ENCODE measurements around the gene MLLT6. TPM values are rescaled to one million over a fixed set of nuclear protein-coding genes. Genes with fewer than 3 reads are reported as not detected.

Gene MLLT6
- polyA plus RNA-seq, 4 donors, result 19.5 to 99.5 (median 39.1) TPM

GRCh38 chr17:38709104-38709820 lies 4.2 kb downstream of the MLLT6 start:
- DNase-seq (no peak), FAIRE-seq (no peak)
- no peak overlapping the region for H3K27ac ChIP-seq (ENCODE audit: low read depth in 1 of 3, low read length in 2 of 3)
- no peaks in the 10 kb centered on the region for H3K9me3 ChIP-seq (ENCODE audit: control insufficient read depth in 2 of 2, insufficient read depth in 1 of 2, low read depth in 1 of 2, low read length in 1 of 2)
- H3K27me3 ChIP-seq (ENCODE audit: control insufficient read depth in 3 of 3, insufficient read depth in 3 of 3, low read length in 3 of 3), result no peaks in the 10 kb centered on the region
- H3K4me3 ChIP-seq (ENCODE audit: low read depth in 1 of 3, low read length in 3 of 3), result no peak overlapping the region
- peaks cover 0 to 71% (median 10%) of the 10 kb centered on the region in 3 donors for H3K36me3 ChIP-seq (ENCODE audit: control insufficient read depth in 3 of 3, insufficient read depth in 2 of 3, low read depth in 1 of 3, low read length in 3 of 3)
- H3K4me1 ChIP-seq (ENCODE audit: control insufficient read depth in 3 of 3, insufficient read depth in 2 of 3, low read depth in 1 of 3, low read length in 2 of 3), result peaks cover 0 to 2% (median 0%) of the 10 kb centered on the region in 3 donors
- 87 to 90% (median 89%) methylated on average over 13 to 18 of the region's 18 CpGs for WGBS, 3 donors

DNA sequence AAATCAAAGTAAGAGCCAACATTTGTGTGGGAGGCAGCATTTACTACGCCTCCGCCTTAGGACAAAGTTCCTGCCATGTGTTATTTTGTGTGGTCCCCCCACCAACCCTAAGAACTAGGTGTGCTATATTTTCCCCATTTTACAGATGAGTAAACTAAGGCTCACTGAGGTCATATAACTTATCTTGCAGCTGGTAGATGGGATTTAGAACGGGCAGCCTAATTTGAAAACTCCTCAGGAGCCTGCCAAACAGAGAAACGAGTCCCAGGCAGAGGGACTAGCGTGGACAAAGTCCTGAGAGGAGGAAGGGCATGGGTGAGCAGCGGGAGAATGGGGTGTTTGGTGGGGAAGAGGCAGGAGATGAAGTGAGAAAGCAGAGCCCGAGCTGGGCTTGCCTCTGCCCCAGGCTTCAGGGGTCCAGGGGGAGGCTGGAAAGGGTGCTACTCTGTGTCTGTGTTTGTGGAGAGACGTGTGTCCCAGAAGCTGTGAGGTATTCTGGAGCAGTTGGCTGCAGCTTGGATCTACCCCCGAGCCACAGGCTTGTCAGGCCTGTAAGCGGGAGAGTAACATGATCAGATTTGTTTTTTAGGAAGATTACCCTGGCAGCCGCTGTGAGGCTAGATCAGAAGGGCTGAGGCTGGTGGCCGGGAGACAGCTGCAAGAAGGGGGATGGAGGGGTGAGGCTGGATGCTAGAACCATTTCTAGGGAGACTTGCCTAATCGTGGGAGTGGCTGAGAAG lies 5.0 kb downstream of the MLLT6 start:
- H3K27me3 ChIP-seq (ENCODE audit: control insufficient read depth in 3 of 3, insufficient read depth in 3 of 3, low read length in 3 of 3), result no peaks in the 10 kb centered on the region
- H3K4me3 ChIP-seq (ENCODE audit: low read depth in 1 of 3, low read length in 3 of 3), result no peak overlapping the region
- H3K36me3 ChIP-seq (ENCODE audit: control insufficient read depth in 3 of 3, insufficient read depth in 2 of 3, low read depth in 1 of 3, low read length in 3 of 3), result peaks cover 0 to 78% (median 13%) of the 10 kb centered on the region in 3 donors
- no peaks in the 10 kb centered on the region for H3K4me1 ChIP-seq (ENCODE audit: control insufficient read depth in 3 of 3, insufficient read depth in 2 of 3, low read depth in 1 of 3, low read length in 2 of 3)
- no peaks in the 10 kb centered on the region for H3K9me3 ChIP-seq (ENCODE audit: control insufficient read depth in 2 of 2, insufficient read depth in 1 of 2, low read depth in 1 of 2, low read length in 1 of 2)
- DNase-seq, result no peak
- WGBS, 3 donors, result 76 to 78% (median 77%) methylated on average over 13 of the region's 13 CpGs
- no peak for FAIRE-seq
- H3K27ac ChIP-seq (ENCODE audit: low read depth in 1 of 3, low read length in 2 of 3), result no peak overlapping the region

GRCh38 chr17:38710604-38710962 lies 5.5 kb downstream of the MLLT6 start:
- H3K4me1 ChIP-seq (ENCODE audit: control insufficient read depth in 3 of 3, insufficient read depth in 2 of 3, low read depth in 1 of 3, low read length in 2 of 3), result no peaks in the 10 kb centered on the region
- WGBS, 3 donors, result 90 to 96% (median 94%) methylated on average over 3 of the region's 3 CpGs
- no peak overlapping the region for H3K27ac ChIP-seq (ENCODE audit: low read depth in 1 of 3, low read length in 2 of 3)
- H3K27me3 ChIP-seq (ENCODE audit: control insufficient read depth in 3 of 3, insufficient read depth in 3 of 3, low read length in 3 of 3), result no peaks in the 10 kb centered on the region
- no peaks in the 10 kb centered on the region for H3K9me3 ChIP-seq (ENCODE audit: control insufficient read depth in 2 of 2, insufficient read depth in 1 of 2, low read depth in 1 of 2, low read length in 1 of 2)
- no peak for FAIRE-seq
- H3K4me3 ChIP-seq (ENCODE audit: low read depth in 1 of 3, low read length in 3 of 3), result no peak overlapping the region
- peaks cover 0 to 84% (median 13%) of the 10 kb centered on the region in 3 donors for H3K36me3 ChIP-seq (ENCODE audit: control insufficient read depth in 3 of 3, insufficient read depth in 2 of 3, low read depth in 1 of 3, low read length in 3 of 3)
- DNase-seq, result no peak

- no peak overlapping the region for H3K4me3 ChIP-seq (ENCODE audit: low read depth in 1 of 3, low read length in 3 of 3)
- peaks cover 0 to 88% (median 13%) of the 10 kb centered on the region in 3 donors for H3K36me3 ChIP-seq (ENCODE audit: control insufficient read depth in 3 of 3, insufficient read depth in 2 of 3, low read depth in 1 of 3, low read length in 3 of 3)
- H3K27ac ChIP-seq (ENCODE audit: low read depth in 1 of 3, low read length in 2 of 3), result no peak overlapping the region
- no peaks in the 10 kb centered on the region for H3K4me1 ChIP-seq (ENCODE audit: control insufficient read depth in 3 of 3, insufficient read depth in 2 of 3, low read depth in 1 of 3, low read length in 2 of 3)
- no peaks in the 10 kb centered on the region for H3K9me3 ChIP-seq (ENCODE audit: control insufficient read depth in 2 of 2, insufficient read depth in 1 of 2, low read depth in 1 of 2, low read length in 1 of 2)
- 75 to 85% (median 83%) methylated on average over 5 of the region's 5 CpGs for WGBS, 3 donors
- no peaks in the 10 kb centered on the region for H3K27me3 ChIP-seq (ENCODE audit: control insufficient read depth in 3 of 3, insufficient read depth in 3 of 3, low read length in 3 of 3)
- no peak for DNase-seq
- no peak for FAIRE-seq
Observed at GRCh38 chr17:38710985-38711384, 5.9 kb downstream of the MLLT6 start.

GRCh38 chr17:38711792-38712571 lies 6.9 kb downstream of the MLLT6 start:
- no peak overlapping the region for H3K27ac ChIP-seq (ENCODE audit: low read depth in 1 of 3, low read length in 2 of 3)
- no peaks in the 10 kb centered on the region for H3K9me3 ChIP-seq (ENCODE audit: control insufficient read depth in 2 of 2, insufficient read depth in 1 of 2, low read depth in 1 of 2, low read length in 1 of 2)
- no peak for FAIRE-seq
- no peaks in the 10 kb centered on the region for H3K4me1 ChIP-seq (ENCODE audit: control insufficient read depth in 3 of 3, insufficient read depth in 2 of 3, low read depth in 1 of 3, low read length in 2 of 3)
- no peaks in the 10 kb centered on the region for H3K27me3 ChIP-seq (ENCODE audit: control insufficient read depth in 3 of 3, insufficient read depth in 3 of 3, low read length in 3 of 3)
- DNase-seq, result no peak
- 78 to 84% (median 81%) methylated on average over 26 of the region's 26 CpGs for WGBS, 3 donors
- peaks cover 0 to 98% (median 16%) of the 10 kb centered on the region in 3 donors for H3K36me3 ChIP-seq (ENCODE audit: control insufficient read depth in 3 of 3, insufficient read depth in 2 of 3, low read depth in 1 of 3, low read length in 3 of 3)
- H3K4me3 ChIP-seq (ENCODE audit: low read depth in 1 of 3, low read length in 3 of 3), result no peak overlapping the region

- no peaks in the 10 kb centered on the region for H3K27me3 ChIP-seq (ENCODE audit: control insufficient read depth in 3 of 3, insufficient read depth in 3 of 3, low read length in 3 of 3)
- DNase-seq (no peak), FAIRE-seq (no peak)
- no peak overlapping the region for H3K4me3 ChIP-seq (ENCODE audit: low read depth in 1 of 3, low read length in 3 of 3)
- peaks cover 0 to 99% (median 18%) of the 10 kb centered on the region in 3 donors for H3K36me3 ChIP-seq (ENCODE audit: control insufficient read depth in 3 of 3, insufficient read depth in 2 of 3, low read depth in 1 of 3, low read length in 3 of 3)
- H3K4me1 ChIP-seq (ENCODE audit: control insufficient read depth in 3 of 3, insufficient read depth in 2 of 3, low read depth in 1 of 3, low read length in 2 of 3), result no peaks in the 10 kb centered on the region
- WGBS, 3 donors, result 94 to 95% (median 94%) methylated on average over 8 to 10 of the region's 10 CpGs
- no peaks in the 10 kb centered on the region for H3K9me3 ChIP-seq (ENCODE audit: control insufficient read depth in 2 of 2, insufficient read depth in 1 of 2, low read depth in 1 of 2, low read length in 1 of 2)
- H3K27ac ChIP-seq (ENCODE audit: low read depth in 1 of 3, low read length in 2 of 3), result no peak overlapping the region
Observed at GRCh38 chr17:38712593-38712992, 7.5 kb downstream of the MLLT6 start.

DNA sequence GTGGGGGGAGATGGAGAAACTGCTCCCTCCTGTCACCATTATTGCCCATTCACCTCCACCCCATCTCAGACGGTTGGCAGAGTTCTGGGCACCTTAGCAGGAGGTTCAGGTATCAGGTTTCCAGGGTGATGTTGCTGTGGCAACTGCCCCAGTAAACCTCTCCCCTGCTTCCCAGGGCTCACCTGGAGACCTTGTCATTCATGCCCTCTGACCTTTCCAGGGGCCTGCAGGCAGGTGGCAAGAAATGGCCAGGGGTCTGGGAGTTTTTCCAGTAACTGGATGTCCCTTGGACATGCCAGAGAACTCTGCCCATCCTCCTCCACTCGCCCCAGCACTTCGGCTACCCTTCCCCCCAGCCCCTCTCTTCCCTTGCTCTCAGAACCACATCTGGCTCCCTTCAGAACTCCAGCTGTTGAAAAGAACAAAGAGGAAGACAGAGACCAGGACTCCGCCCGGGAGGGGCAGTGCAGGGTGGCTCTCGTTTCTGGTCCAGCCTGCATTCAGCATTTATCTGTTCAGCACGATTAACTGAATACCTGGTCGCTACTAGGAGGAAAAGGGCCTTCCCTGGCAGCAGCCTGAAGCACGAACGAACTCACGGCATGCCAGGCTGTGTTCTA lies 8.5 kb downstream of the MLLT6 start:
- Histone ChIP-seq H3K27me3 (ENCODE audit: control insufficient read depth in 3 of 3, insufficient read depth in 3 of 3, low read length in 3 of 3) (no peaks in the 10 kb centered on the region), H3K9me3 (ENCODE audit: control insufficient read depth in 2 of 2, insufficient read depth in 1 of 2, low read depth in 1 of 2, low read length in 1 of 2) (no peaks in the 10 kb centered on the region), H3K4me1 (ENCODE audit: control insufficient read depth in 3 of 3, insufficient read depth in 2 of 3, low read depth in 1 of 3, low read length in 2 of 3) (peaks cover 0 to 4% (median 2%) of the 10 kb centered on the region in 3 donors), H3K4me3 (ENCODE audit: low read depth in 1 of 3, low read length in 3 of 3) (no peak overlapping the region), H3K27ac (ENCODE audit: low read depth in 1 of 3, low read length in 2 of 3) (no peak overlapping the region), H3K36me3 (ENCODE audit: control insufficient read depth in 3 of 3, insufficient read depth in 2 of 3, low read depth in 1 of 3, low read length in 3 of 3) (peaks cover 2 to 98% (median 18%) of the 10 kb centered on the region in 3 donors)
- WGBS, 3 donors, result 68 to 76% (median 74%) methylated on average over 11 of the region's 11 CpGs
- DNase-seq, result no peak
- no peak for FAIRE-seq

Measured in small intestine (tissue), 7 donors.